Measurements from ENCODE around the gene ZNF607.

ZNF607 gene

DNA sequence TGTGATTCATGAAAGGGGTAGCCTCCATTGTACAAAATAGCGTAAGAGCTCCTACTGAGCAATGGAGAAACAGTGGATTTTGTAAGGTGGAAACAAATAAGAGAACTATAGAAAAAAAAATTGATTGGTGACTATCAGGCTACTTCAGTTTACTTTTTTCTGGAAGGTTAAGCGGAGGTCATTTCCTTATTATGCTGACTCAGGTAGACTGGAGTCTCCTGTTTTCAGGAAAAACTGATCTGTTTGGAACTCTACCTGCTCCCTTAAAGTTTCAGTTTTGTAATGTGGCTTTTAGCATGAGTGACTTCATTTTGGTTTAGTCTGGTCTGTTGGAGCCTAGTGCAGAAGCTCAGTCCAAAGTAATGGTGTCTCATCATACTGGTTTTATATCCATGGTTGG is 3.4 kb downstream of the ZNF607 start:
- DNase-seq (ENCODE audit: insufficient read length, low spot score), result no peak
- TF ChIP-seq, protein P1, sequence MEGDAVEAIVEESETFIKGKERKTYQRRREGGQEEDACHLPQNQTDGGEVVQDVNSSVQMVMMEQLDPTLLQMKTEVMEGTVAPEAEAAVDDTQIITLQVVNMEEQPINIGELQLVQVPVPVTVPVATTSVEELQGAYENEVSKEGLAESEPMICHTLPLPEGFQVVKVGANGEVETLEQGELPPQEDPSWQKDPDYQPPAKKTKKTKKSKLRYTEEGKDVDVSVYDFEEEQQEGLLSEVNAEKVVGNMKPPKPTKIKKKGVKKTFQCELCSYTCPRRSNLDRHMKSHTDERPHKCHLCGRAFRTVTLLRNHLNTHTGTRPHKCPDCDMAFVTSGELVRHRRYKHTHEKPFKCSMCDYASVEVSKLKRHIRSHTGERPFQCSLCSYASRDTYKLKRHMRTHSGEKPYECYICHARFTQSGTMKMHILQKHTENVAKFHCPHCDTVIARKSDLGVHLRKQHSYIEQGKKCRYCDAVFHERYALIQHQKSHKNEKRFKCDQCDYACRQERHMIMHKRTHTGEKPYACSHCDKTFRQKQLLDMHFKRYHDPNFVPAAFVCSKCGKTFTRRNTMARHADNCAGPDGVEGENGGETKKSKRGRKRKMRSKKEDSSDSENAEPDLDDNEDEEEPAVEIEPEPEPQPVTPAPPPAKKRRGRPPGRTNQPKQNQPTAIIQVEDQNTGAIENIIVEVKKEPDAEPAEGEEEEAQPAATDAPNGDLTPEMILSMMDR (IDR thresholded peaks at IDR 0.05; ENCODE audit: insufficient read depth, missing control alignments), result no peak
- no peak for FAIRE-seq

DNA sequence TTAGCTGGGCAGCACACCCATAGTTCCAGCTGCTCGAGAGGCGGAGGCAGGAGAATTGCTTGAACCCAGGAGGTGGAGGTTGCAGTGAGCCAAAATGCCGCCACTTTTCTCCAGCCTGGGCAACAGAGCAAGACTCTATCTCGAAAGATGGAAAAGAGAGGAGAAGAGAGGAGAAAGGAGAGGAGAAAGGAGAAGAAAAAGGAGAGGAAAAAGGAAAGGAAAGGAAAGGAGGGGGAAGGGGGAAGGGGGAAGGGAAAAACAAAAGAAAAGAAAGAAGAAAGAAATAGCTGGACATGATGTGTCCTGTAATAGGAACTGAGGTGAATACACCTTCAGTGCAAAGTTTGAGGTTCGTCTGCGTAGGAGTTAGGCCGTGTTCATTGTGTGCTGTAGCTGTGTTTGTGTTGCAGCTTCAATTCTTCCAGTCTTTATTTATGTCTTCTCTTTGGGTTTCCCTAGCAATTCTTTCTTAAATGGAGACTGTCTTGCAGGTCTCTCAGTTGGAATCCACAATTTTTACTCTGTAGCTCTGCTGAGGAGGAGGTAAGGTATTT is 13.4 kb downstream of the ZNF607 start:
- no peak for DNase-seq (ENCODE audit: insufficient read length, low spot score)
- TF ChIP-seq, protein P1 (IDR thresholded peaks at IDR 0.05; ENCODE audit: insufficient read depth, missing control alignments), result no peak
- no peak for FAIRE-seq

DNA sequence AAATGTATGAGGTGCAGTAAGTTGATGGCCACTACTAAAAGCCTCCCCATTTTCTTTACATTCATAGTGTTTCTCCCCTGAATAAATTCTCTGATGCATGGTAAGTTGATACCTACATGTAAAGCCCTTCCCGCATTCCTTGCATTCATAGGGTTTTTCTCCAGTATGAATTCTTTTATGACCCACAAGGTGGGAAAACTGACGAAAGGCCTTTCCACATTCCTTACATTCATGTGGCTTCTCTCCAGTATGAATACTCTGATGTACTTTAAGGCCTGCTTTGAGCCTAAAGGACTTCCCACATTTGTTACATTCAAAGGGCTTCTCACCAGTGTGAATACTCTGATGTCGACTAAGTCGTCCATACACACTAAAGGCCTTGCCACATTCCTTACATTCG is 20.5 kb downstream of the ZNF607 start:
- no peak for FAIRE-seq

DNA sequence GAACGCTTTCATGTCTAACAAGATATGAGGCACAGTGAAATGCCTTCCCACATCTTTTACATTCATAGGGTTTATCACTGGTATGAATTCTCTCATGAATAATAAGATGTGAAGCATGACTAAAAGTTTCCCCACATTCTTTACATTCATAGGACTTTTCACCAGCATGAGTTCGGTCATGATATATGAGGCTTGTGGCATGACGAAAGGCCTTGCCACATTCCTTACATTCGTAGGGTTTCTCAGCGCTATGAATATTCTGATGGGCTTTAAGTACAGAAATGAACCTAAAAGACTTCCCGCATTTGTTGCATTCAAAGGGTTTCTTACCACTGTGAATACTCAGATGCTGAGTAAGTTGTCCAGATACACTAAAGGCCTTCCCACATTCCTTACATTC is 21.3 kb downstream of the ZNF607 start:
- FAIRE-seq, result no peak
- TF ChIP-seq, protein P1 (IDR thresholded peaks at IDR 0.05; ENCODE audit: insufficient read depth, missing control alignments), result no peak
- no peak for DNase-seq (ENCODE audit: insufficient read length, low spot score)

More for the DNA sequence above, 20.5 kb downstream of the ZNF607 start:
- no peak for DNase-seq (ENCODE audit: insufficient read length, low spot score)
- TF ChIP-seq, protein P1 (IDR thresholded peaks at IDR 0.05; ENCODE audit: insufficient read depth, missing control alignments), result no peak

DNA sequence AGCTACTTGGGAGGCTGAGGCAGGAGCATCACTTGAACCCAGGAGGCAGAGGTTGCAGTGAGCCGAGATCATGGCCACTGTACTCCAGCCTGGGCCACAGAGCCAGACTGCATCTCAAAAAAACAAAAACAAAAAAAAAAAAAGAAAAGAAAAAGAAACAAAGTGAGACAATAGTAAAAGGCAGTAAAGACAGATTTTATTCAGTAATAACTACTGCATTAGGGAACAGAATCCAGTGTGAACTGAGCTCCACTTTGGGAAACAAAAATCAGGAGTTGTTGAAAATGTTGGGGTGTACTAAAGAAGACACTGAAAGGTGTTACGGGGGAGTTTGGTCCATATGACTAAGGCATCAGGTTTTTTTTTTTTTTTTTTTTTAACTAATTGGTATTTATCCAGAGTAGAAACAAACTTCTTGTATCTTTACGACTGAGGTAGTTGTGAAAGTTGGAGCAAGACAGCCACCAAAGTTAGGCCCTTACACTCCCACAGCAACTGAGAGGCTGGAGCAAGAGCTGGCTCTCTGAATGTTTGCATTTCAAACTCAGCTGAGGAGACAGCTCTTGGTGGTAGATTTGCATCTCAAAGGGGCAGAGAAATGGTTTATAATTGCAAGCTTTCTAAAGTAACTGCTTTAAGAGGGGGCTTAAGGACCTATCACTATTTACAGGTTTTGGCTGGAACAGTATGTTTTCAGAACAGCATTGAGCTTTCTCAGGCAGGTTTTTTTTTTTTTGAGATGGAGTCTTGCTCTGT is 24.2 kb downstream of the ZNF607 start:
- FAIRE-seq (no peak), DNase-seq (ENCODE audit: insufficient read length, low spot score) (no peak)
- TF ChIP-seq, protein P1 (IDR thresholded peaks at IDR 0.05; ENCODE audit: insufficient read depth, missing control alignments), result no peak

DNA sequence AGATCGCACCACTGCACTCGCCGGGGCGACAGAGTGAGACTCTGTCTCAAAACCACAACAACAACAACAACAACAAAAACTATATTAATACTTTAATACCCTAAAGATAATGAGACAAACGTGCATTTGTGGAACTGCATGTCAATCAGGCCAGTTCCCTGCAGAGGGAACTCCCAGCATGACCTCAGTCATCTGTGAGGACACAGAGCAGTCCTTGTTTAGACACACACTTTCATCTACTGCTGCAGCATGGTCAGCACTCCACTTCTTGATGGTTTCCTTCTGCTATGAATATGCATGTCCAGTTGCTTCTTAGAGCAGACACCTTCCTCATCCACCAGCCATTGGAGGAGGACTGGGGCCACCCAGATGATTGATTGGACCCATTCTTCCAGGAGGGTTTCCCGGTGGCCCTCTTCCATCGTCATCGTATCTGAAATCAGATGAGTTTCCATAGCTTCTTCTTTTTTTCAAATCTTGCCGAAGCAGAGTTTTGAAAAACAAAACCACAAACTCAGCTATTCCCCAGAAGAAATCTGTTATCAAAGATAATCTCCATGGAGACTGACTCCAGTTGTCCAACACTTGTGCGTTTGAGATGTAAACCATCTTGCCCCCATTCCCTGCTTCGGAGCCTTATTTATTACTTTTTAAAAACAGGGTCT is 26.5 kb downstream of the ZNF607 start:
- TF ChIP-seq, protein P1 (IDR thresholded peaks at IDR 0.05; ENCODE audit: insufficient read depth, missing control alignments), result no peak
- FAIRE-seq (no peak), DNase-seq (ENCODE audit: insufficient read length, low spot score) (no peak)
